Measurements from ENCODE around the gene PLIN3.
"Not testable (repeated sequence)": the region's sequence is repeated elsewhere in the genome, so short reads cannot be mapped to it uniquely, and the experiment has no call there.

PLIN3 gene

DNA sequence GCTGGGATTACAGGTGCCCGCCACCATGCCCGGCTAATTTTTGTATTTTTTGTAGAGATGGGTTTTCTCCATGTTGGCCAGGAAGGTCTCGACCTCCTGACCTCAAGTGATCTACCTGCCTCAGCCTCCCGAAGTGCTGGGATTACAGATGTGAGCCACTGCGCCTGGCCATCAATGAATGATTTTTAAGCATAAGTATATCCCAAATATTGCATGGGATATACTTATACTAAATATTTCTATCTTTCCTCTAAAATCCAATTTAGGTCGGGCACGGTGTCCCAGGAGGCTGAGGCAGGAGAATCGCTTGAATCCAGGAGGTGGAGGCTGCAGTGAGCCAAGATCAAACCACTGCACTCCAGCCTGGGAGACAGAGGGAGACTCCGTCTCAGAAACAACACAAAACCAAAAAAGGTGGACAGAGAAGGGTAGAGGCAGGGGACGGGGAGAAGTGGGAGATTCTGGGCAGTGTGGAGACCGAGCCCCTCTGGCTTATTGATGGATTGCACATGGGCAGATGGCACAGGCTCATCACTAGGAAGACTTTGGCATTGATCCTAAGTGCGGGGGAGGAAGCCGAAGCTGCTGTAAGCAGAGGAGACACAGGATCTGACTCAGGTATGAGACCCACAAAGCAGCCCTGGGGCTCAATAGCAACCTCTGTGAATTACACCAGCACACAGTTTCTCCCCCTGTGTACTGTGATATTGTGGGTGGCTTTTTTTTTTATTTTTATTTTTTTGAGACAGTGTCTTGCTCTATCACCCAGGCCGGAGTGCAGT is 21.8 kb upstream of the PLIN3 start:
- DNase-seq, result no peak

DNA sequence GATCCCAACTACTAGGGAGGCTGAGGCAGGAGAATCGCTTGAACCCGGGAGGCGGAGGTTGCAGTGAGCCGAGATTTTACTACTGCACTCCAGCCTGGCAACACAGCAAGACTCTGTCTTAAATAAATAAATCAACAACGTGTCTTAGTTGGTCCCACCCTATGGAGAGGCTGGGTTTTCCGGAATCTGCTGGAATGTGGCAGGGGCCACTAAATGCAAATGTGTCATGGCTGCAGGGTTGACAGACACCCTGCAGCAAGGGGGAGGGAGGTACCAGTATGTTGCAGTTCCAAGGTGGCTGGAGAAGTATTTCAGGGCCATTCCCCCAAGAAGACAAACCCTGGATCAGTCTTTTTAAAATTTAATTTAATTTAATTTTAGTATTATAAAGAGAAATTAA is 20.3 kb upstream of the PLIN3 start:
- not testable (repeated sequence) for DNase-seq

DNA sequence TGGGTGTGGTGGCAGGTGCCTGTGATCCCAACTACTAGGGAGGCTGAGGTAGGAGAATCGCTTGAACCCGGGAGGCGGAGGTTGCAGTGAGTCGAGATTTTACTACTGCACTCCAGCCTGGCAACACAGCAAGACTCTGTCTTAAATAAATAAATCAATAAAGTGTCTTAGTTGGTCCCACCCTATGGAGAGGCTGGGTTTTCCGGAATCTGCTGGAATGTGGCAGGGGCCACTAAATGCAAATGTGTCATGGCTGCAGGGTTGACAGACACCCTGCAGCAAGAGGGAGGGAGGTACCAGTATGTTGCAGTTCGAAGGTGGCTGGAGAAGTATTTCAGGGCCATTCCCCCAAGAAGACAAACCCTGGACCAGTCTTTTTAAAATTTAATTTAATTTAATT is 17.5 kb upstream of the PLIN3 start:
- DNase-seq, result not testable (repeated sequence)

DNA sequence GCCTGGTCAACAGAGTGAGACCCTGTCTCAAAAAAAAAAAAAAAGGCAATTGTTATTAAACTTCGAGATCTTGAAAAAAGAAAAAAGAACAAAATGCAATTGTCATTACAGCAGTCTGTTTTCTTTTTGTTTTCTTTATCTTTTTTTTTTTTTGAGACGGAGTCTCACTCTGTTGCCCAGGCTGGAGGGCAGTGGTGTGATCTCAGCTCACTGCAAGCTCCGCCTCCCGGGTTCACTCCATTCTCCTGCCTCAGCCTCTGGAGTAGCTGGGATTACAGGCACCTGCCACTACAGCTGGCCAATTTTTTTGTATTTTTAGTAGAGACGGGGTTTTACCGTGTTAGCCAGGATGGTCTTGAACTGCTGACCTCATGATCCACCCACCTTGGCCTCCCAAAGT is 15.4 kb upstream of the PLIN3 start:
- not testable (repeated sequence) for DNase-seq

DNA sequence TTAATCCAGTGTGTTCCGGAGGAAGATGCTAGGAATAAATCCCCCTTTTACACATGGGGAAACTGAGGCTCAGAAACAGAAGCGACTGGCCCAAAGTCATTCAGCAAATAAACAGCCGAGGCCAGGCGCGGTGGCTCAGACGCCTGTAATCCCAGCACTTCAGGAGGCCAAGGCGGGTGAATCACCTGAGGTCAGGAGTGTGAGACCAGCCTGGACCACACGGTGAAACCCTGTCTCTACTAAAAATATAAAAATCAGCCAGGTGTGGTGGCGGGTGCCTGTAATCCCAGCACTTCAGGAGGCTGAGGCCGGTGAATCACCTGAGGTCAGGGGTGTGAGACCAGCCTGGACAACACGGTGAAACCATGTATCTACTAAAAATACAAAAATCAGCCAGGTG is 11.6 kb upstream of the PLIN3 start:
- no peak for DNase-seq

DNA sequence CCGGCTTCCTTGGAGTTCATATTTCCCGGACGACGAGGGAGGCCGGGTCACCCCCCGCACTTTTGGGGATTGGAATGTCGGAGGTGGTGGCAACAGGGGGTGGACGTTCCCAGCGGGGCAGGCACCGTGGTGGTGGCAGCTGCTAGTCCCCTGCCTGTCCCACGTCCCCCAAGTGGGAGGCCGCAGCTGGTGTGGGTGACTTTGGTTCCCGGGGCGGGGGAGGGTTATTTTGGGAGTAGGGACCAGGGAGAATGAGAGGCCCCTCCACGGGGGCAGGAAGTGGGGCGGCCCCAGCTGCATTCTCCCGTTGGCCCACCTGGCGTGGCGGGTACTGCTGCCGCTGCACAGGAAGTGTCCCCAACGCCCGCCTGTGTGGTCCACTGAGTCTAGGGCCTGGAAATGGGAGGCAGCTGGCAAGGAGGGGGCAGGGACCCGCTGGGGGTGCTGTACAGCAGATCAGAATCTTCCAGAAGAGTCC is 11.1 kb upstream of the PLIN3 start:
- DNase-seq, result no peak

DNA sequence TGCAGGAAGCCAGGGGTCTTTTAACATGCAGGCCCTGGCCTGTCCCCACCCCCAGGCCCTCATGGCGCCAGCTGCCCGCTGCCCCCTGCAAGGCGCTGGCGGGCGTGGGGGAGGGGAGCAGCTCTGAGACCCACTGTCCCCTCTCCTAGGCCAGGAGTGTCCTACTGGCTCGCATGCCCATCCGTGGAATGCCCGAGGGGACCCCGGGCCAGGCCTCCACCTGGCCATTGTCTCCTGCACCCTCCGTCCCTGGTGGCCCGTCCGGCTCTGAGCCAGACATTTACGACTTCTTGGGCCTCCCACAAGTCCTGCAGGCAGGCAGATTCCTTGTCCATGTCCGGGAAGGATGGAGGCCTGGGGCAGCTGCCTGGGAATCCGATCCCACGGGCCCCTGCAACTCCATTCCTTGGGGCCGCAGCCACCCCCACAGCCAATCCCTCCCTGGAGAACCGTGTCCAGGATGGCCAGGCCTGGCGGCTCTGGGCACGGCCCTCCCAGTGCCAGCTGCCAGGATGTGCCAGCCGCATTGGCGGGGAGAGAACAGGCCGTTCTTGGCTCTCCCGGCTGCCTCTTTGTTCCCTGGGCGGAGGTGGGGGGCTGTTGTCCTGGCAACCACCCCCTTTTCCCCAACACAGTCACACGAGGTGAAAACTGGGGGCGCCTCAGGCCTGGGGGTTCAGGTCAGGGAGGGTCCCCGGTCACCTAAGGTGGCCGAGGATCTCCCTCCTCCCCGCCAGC is 10.5 kb upstream of the PLIN3 start:
- DNase-seq, result no peak

DNA sequence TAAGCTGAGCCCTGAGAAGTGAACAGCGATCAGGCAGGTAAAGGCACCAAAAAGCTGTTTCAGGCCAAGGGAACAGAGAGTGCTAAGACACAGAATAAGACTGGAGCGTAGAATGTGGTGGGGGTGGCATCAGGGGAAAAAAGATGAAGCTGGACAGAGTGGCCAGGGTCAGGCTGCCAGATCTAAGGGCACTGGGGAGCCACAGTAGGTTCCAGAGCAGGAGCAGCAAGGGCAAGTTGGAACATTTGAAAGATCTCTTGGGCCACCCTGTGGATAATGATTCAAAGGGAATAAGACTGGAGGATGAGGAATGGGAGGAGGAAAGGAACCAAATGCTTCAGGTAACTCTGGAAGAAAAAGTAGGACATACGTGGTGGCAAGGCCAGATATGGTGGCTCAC is 6.5 kb upstream of the PLIN3 start:
- DNase-seq, result no peak

DNA sequence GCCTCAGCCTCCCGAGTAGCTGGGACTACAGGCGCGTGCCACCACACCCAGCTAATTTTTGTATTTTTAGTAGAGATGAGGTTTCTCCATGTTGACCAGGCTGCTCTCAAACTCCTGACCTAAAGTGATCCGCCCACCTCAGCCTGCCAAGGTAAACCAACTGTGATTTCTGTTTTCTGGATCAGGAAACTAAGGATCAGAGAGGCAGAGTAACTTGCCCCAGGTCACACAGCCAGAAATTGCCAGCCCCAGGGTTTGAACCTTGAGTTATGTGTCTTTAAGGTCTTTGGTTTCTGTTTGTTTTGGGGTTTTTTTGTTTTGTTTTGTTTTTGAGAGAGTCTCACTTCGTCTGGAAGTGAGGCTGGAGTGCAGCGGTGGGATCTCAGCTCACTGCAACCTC is 4.2 kb upstream of the PLIN3 start:
- no peak for DNase-seq

DNA sequence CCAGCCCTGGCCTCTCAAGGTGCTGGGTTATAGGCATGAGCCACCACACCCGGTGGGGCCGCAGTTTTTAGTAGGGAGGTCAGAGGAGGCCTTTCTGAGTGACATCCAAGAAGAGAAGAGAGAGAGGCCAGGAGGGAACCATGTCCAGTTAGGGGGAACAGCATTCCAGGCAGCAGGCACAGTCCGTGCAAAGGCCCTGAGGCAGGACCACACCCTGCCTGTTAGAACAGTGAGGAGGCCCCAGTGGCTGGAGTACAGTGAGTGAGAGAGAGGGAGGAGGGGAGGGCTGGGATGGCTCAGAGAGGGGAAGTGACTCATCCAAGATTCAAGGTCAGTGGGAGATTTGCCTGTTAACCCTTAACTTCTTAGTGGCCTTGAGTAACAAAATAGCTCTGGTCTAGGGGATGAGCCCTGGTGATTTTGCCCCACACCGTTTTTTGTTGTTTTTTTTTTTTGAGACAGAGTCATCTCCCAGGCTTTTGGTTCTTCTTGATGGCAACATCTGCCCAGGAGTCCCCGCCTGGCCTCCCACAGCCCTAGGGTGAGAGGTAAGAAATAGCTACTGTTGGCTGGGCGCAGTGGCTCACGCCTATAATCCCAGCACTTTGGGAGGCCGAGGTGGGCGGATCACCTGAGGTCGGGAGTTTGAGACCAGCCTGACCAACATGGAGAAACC is 2.7 kb upstream of the PLIN3 start:
- peak; percentile 35 for DNase-seq

DNA sequence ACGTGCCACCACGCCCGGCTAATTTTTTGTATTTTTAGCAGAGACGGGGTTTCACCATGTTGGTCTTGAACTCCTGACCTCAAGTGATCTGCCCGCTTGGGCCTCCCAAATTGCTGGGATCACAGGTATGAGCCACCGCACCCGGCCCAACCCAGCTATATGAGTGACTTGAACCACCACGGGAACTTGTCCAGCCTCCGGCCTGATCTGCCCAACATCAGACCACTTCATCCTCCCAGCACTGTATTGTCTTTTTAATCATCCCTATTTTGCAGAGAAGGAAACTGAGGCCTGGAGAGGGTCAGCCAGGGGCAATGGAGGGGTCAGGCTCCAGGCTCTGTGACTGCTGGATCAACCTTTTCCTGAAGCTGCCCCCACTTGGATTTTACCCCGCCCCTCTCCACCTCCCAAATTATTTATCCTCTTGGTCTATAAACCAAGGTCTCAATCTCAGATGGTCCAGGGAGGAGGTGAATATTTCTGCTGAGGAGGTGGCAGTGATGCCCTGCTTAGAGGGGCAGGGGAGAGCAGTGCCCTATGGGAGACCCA is 893 bp upstream of the PLIN3 start:
- no peak for DNase-seq

DNA sequence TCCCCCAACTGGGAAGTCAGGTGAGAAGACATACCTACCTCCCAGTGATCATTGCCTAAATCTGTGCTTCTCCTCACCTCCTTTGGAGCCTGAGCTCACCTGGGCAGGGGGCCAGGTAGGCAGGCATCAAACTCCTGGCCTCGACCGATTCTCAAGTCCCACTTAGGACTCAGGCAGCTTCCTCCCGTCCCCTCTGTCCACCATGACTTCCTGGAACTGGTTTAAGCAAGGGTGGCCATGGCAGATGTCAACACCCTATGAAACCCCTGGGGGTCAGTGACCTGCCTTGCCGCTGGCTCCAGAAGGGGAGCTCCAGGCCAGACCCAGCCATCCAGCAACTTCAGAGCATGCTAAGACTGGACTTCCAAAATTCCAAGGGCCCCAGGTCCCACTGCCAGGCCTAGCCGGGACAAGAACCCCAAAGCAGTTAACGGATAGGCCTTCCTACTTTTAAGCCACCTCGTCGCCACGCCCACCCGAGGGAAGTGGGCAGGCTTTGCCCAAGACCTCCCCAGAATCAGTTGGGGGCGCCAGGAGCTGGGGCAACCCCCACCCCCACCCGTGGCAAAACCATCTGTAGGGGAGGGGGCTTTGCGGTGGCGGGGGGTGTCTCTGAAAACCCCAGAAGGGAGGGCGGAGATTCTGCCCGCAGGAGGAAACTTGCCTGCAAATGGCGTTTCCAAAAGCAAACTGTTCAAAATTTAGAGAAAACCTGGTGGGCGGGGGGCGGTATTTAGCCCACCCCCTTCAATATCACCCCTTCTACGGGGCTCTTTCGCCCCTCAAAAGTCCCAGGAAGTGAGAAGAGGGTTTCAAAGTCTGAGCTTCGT is 657 bp downstream of the PLIN3 start:
- DNase-seq, result peak; percentile 34

DNA sequence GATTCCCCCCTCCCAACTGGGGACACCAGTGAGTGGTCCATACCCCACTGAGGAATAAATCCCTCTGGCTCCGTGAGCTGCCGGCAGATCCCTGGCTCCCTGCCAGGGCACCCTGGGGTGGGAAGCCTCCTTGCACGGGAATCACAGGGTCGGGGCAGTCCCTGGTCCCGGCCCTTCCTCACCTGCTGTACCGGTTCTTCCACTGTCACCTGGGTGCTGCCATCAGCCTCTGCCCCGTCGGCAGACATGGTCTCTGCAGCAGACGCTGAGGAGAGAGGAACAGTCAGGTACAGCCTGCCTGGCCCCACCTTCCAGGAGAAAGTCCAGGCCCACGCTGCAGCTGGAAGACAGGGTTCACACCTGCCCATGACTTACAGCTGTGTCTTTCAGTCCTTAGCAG is 6.3 kb downstream of the PLIN3 start:
- DNase-seq, result no peak

DNA sequence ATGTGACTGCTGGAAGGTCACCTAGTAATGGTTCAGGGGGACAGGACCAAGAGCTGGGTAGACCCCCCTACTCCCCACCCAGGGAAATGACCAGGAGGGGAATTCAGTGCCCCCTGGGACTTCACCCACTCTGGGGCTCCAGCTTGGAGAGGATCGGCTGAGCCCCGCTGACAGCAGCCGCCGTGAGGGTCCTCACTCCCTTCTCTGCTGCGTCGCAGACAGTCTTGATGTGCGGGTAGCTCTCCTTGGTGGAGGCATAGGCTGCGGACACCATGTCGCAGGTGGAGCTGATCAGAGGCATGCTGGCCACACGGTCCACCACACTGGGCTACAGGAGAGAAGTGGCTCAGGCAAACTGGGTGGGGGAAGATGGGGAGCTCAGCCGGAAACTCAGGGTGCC is 7.8 kb downstream of the PLIN3 start:
- no peak for DNase-seq

DNA sequence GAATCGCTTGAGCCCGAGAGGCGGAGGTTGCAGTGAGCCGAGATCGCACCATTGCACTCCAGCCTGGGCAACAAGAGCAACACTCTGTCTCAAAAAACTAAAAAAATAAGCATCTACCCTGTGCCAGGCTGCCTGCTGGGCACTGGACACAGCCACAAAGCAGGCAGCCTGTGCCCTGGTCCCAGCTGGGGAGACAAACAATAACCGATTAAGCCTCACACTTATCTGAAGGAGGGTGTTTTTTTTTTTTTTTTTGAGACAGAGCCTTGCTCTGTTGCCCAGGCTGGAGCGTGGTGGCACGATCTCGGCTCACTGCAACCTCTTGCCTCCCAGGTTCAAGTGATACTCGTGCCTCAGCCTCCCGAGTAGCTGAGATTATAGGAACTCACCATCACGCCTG is 11.0 kb downstream of the PLIN3 start:
- DNase-seq, result not testable (repeated sequence)

DNA sequence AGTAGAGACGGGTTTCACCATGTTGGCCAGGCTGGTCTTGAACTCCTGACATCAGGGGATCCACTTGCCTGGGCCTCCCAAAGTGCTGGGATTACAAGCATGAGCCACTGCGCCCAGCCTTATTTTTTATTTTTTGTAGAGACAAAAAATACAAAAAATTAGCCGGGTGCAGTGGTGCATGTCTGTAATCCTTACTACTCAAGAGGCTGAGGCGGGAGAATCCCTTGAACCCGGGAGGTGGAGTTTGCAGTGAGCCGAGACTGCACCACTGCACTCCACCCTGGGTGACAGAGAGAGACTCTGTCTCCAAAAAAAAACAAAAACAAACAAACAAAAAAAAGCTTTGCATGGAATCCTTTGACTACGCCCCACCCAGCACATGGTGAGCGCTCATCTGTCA is 14.0 kb downstream of the PLIN3 start:
- not testable (repeated sequence) for DNase-seq

DNA sequence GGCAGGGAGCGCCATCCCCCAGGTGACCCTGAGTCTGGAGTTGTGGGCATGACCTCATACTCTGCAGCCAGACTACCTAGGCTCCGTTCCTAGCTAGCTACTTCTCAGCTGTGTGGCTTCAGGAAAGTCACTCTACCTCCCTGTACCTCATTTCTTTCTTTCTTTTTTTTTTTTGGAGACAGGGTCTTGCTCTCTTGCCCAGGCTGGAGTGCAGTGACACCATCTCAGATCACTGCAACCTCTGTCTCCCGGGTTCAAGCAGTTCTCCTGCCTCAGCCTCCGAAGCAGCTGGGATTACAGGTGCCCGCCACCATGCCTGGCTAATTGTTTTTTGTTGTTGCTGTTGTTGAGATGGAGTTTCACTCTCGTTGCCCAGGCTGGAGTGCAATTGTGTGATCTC is 15.0 kb downstream of the PLIN3 start:
- no peak for DNase-seq

DNA sequence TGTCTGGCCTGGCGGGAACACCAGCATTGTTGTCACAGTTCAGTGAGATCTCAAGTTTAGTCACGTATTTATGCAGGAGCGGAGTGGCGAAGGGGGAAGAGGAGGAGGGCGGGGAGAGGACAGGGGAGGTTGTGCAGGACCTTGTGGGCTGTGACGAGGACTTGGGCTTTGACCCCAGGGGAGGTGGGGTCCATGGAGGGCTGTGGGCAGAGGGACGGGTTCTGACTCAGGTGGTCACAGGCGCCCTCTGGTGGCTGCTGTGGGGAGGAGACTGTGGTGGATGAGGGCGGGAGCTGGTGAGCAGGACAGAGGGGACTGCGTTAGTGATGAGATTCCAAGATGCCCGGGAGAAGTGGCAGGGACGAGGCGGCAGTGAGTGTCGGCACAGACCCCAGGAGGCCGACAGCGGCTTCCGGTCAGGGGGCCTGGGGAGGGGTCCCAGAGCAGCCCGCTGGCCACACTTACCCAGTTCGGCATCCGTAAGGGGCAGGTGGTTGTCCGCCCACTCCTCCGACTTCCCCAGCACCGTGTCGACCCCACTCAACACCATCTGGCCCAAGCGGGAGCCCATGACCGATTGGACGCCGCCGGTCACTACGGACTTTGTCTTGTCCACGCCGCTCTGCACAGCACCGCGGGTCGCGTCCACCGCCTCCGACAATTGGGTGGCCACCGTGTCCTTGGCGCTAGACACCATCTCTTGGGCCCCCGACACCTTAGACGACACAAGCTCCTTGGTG is 15.7 kb downstream of the PLIN3 start:
- peak; percentile 18 for DNase-seq

DNA sequence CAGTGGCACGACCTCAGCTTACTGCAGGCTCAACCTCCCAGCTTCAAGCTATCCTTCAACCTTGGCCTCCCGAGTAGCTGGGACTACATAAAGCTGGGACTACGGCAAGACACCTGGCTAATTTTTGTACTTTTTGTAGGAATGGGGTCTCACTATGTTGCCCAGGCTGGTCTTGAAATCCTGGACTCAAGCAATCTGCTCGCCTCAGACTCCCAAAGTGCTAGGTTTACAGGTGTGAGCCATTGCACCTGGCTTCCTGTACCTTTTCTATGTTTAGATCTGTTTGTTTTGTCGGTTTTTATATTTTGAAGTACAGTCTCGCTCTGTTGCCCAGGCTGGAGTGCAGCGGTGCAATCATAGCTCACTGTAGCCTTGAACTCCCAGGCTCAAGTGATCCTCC is 18.4 kb downstream of the PLIN3 start:
- DNase-seq, result no peak

DNA sequence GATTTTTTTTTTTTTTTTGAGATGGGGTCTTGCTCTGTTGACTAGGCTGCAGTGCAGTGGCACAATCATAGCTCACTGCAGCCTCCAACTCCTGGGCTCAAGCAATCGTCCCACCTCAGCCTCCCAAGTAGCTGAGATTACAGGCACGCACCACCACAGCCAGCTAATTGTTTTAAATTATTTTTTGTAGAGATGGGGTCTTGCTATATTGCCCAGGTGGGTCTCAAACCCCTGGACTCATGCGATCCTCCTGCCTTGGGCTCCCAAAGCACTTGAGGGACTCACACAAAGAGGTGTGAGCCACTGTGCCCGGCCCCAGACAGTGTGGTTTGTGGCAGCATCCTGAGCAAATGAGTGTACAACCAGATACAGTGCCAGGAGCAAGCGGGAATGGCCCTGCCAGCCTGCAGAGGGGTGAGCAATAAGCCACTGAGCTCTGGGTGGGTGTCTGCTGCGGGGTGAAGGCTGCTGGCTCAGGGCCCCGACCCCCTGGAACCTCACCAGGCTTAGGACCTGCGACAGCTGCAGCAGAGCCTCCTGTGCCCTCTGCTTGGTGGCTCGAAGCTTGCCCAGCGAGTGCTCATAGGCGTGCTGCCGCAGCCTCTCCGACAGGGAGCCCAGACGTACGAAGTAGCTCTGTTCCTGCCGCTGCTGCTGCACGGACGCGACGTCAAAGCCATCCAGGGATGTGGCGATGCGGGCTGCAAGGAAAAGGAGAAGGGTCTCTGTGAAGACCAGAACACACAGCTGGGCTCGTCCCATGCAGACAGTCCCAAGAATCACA is 20.1 kb downstream of the PLIN3 start:
- no peak for DNase-seq

DNA sequence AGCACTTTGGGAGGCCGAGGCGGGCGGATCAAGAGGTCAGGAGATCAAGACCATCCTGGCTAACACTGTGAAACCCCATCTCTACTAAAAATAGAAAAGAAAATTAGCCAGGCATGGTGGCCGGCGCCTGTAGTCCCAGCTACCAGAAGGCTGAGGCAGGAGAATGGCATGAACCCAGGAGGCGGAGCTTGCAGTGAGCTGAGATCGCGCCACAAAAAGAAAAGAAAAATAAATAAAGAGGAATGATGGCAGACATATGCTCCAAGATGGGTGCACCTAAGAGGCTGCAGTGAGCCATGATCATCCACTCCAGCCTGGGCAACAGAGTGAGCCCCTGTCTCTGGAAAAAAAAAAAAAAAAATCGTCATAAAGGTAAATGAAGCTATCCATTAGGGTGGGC is 21.5 kb downstream of the PLIN3 start:
- DNase-seq, result not testable (repeated sequence)

Data from GDM1 (cell line).